GM18867 (cell line): ENCODE measurements around the gene CAVIN3.

ENCODE experiments used
- ATAC-seq: cut with Tn5 transposase; IDR thresholded peaks from one replicate; pipeline ENCODE4 v1.9.1; 2021; ENCODE audit warnings: mild to moderate bottlenecking, moderate library complexity; ENCODE audit not compliant: unreplicated experiment

CAVIN3 gene

GRCh38 chr11:6271598-6271997 lies 48.7 kb downstream of the CAVIN3 start:
- ATAC-seq: no peak

GRCh38 chr11:6270584-6271246 lies 49.6 kb downstream of the CAVIN3 start:
- ATAC-seq: no peak

- no peak for ATAC-seq
Measured at GRCh38 chr11:6269994-6270393, 50.3 kb downstream of the CAVIN3 start.
